ENCODE measurements around the gene SPAG5.

- no peak for TF ChIP-seq ZBED1 (IDR thresholded peaks at IDR 0.05; ENCODE audit: borderline replicate concordance)
- TF ChIP-seq CTCF (IDR thresholded peaks at IDR 0.05 in 2 of 3, conservative IDR thresholded peaks at IDR 0.05 in 1 of 3; ENCODE audit: control insufficient read depth in 2 of 3, extremely low read depth in 1 of 3, insufficient read depth in 1 of 3, low read depth in 3 of 3, low read length in 3 of 3) = no peak
- TF ChIP-seq FOXM1 (IDR thresholded peaks at IDR 0.05; ENCODE audit: low read depth, low read length) = no peak
- TF ChIP-seq ZBTB11 (CRISPR knock-in tag; IDR thresholded peaks at IDR 0.05) = no peak
Observed at GRCh38 chr17:28532050-28532960, 66.5 kb downstream of the SPAG5 start.

Data from GM12878 (cell line).